ENCODE measurements around the gene PTCD1.
"Not testable (repeated sequence)": the region's sequence is repeated elsewhere in the genome, so short reads cannot be mapped to it uniquely, and the experiment has no call there.

- not testable (repeated sequence) for TF ChIP-seq EP300, CTCF, POLR2A (IDR thresholded peaks at IDR 0.05)
Measured at GRCh38 chr7:99431756-99432540, 6.7 kb downstream of the PTCD1 start.
